Fibroblast of the conjunctiva (primary cell): ENCODE data around the gene TMEM132D.
A peak's percentile ranks its signal among the peaks of the same experiment; 100 is the strongest.

Experiments
- DNase-seq: peaks from one replicate; pipeline ENCODE4 v3.0.0-alpha.2; 2010; ENCODE audit warnings: low read depth

Gene TMEM132D

GRCh38 chr12:129825316-129825715, 78.5 kb downstream of the TMEM132D start:
- DNase-seq = no peak

- DNase-seq = no peak
Observed at GRCh38 chr12:129821964-129822363, 81.9 kb downstream of the TMEM132D start.

- DNase-seq = no peak
Observed at GRCh38 chr12:129819391-129819790, 84.4 kb downstream of the TMEM132D start.

GRCh38 chr12:129815846-129816245, 88.0 kb downstream of the TMEM132D start:
- no peak for DNase-seq

- no peak for DNase-seq
Observed at GRCh38 chr12:129811963-129812362, 91.9 kb downstream of the TMEM132D start.

GRCh38 chr12:129807136-129807535, 96.7 kb downstream of the TMEM132D start:
- no peak for DNase-seq

GRCh38 chr12:129791396-129791795, 112.4 kb downstream of the TMEM132D start:
- no peak for DNase-seq

GRCh38 chr12:129790930-129791329, 112.9 kb downstream of the TMEM132D start:
- no peak for DNase-seq

- no peak for DNase-seq
Observed at GRCh38 chr12:129790331-129790730, 113.5 kb downstream of the TMEM132D start.

- no peak for DNase-seq
Observed at GRCh38 chr12:129789921-129790320, 113.9 kb downstream of the TMEM132D start.

GRCh38 chr12:129788506-129789084, 115.2 kb downstream of the TMEM132D start:
- peak; percentile 53 for DNase-seq

GRCh38 chr12:129779989-129780388, 123.8 kb downstream of the TMEM132D start:
- no peak for DNase-seq

- no peak for DNase-seq
Observed at GRCh38 chr12:129779033-129779432, 124.8 kb downstream of the TMEM132D start.

- DNase-seq = no peak
Observed at GRCh38 chr12:129776977-129777667, 126.7 kb downstream of the TMEM132D start.

- DNase-seq = peak; percentile 12
Observed at GRCh38 chr12:129772501-129773493, 131.0 kb downstream of the TMEM132D start.

GRCh38 chr12:129771238-129771637, 132.6 kb downstream of the TMEM132D start:
- DNase-seq = no peak

- no peak for DNase-seq
Observed at GRCh38 chr12:129765719-129766118, 138.1 kb downstream of the TMEM132D start.

GRCh38 chr12:129762436-129762835, 141.4 kb downstream of the TMEM132D start:
- DNase-seq = no peak

- DNase-seq = no peak
Observed at GRCh38 chr12:129753586-129753985, 150.2 kb downstream of the TMEM132D start.

- DNase-seq = no peak
Observed at GRCh38 chr12:129750421-129750820, 153.4 kb downstream of the TMEM132D start.

GRCh38 chr12:129746318-129746717, 157.5 kb downstream of the TMEM132D start:
- no peak for DNase-seq

- DNase-seq = no peak
Observed at GRCh38 chr12:129729170-129729569, 174.7 kb downstream of the TMEM132D start.

- no peak for DNase-seq
Observed at GRCh38 chr12:129727100-129727499, 176.7 kb downstream of the TMEM132D start.
